ENCODE results near the gene RTN4R.
A peak's percentile ranks its signal among the peaks of the same experiment; 100 is the strongest.
"Not testable (repeated sequence)": the region's sequence is repeated elsewhere in the genome, so short reads cannot be mapped to it uniquely, and the experiment has no call there.

RTN4R gene

GRCh38 chr22:20305230-20305893, 37.2 kb upstream of the RTN4R start:
- not testable (repeated sequence) for DNase-seq

- no peak for DNase-seq
Observed at GRCh38 chr22:20304646-20305045, 36.5 kb upstream of the RTN4R start.

- not testable (repeated sequence) for DNase-seq
Observed at GRCh38 chr22:20303229-20303534, 35.1 kb upstream of the RTN4R start.

- DNase-seq: no peak
Observed at GRCh38 chr22:20302438-20303228, 34.5 kb upstream of the RTN4R start.

- DNase-seq: peak in 1 of 2 experiments; percentile 14
Observed at GRCh38 chr22:20299746-20300136, 31.6 kb upstream of the RTN4R start.

GRCh38 chr22:20298803-20299745, 31.0 kb upstream of the RTN4R start:
- peak; percentile 32 to 34 for DNase-seq

GRCh38 chr22:20298110-20298802, 30.1 kb upstream of the RTN4R start:
- no peak for DNase-seq

- DNase-seq: no peak
Observed at GRCh38 chr22:20297414-20298109, 29.4 kb upstream of the RTN4R start.

- DNase-seq: no peak
Observed at GRCh38 chr22:20296598-20296997, 28.5 kb upstream of the RTN4R start.

- DNase-seq: no peak
Observed at GRCh38 chr22:20295262-20296064, 27.3 kb upstream of the RTN4R start.

- no peak for DNase-seq
Observed at GRCh38 chr22:20292673-20293232, 24.6 kb upstream of the RTN4R start.

GRCh38 chr22:20292108-20292507, 24.0 kb upstream of the RTN4R start:
- DNase-seq: no peak

GRCh38 chr22:20291604-20292063, 23.5 kb upstream of the RTN4R start:
- no peak for DNase-seq

GRCh38 chr22:20291249-20291586, 23.1 kb upstream of the RTN4R start:
- DNase-seq: no peak

- DNase-seq: no peak
Observed at GRCh38 chr22:20290578-20291248, 22.6 kb upstream of the RTN4R start.

- DNase-seq: no peak
Observed at GRCh38 chr22:20290045-20290392, 21.9 kb upstream of the RTN4R start.

GRCh38 chr22:20289182-20290044, 21.3 kb upstream of the RTN4R start:
- not testable (repeated sequence) for DNase-seq

- not testable (repeated sequence) for DNase-seq
Observed at GRCh38 chr22:20286784-20287423, 18.8 kb upstream of the RTN4R start.

- DNase-seq: not testable (repeated sequence)
Observed at GRCh38 chr22:20286312-20286660, 18.2 kb upstream of the RTN4R start.
